Activated B cell treated with CpG ODN at 0.5 μM for 24 hours (primary cell): ENCODE data around the gene ROCK2. TPM values are rescaled to one million over a fixed set of nuclear protein-coding genes. Genes with fewer than 3 reads are reported as not detected.

Experiments used
- ATAC-seq: fragments of 200-7000 bp; cut with Tn5 transposase; one replicate; pipeline ENCODE4 v1.10.0; 2021; ENCODE audit warnings: low read depth, mild to moderate bottlenecking, moderate library complexity
- CTCF ChIA-PET: fragments of 350-600 bp; sonication (Branson Sonifier 250); formaldehyde crosslinking; loops from one replicate; lab custom pipeline; 2021; ENCODE audit warnings: antibody characterized with exemption; lab: Charles Lee
- POLR2A ChIA-PET: fragments of 350-600 bp; sonication (Branson Sonifier 250); formaldehyde crosslinking; loops from one replicate; lab custom pipeline; 2021; ENCODE audit warnings: antibody characterized with exemption; lab: Charles Lee
- DNase-seq: peaks from one replicate; pipeline ENCODE4 v3.0.0; 2022
- H3K27ac Mint-ChIP-seq: one replicate; pipeline ENCODE4 v1.8.0; 2020; ENCODE audit warnings: mixed read lengths
- H3K27me3 Mint-ChIP-seq: one replicate; pipeline ENCODE4 v1.8.0; 2021; ENCODE audit warnings: mixed read lengths
- H3K36me3 Mint-ChIP-seq: one replicate; pipeline ENCODE4 v1.8.0; 2021; ENCODE audit warnings: low read depth, mixed read lengths
- H3K4me1 Mint-ChIP-seq: one replicate; pipeline ENCODE4 v1.8.0; 2021; ENCODE audit warnings: mixed read lengths
- H3K4me3 Mint-ChIP-seq: one replicate; pipeline ENCODE4 v1.8.0; 2020; ENCODE audit warnings: mild to moderate bottlenecking, mixed read lengths
- H3K9me3 Mint-ChIP-seq: one replicate; pipeline ENCODE4 v1.8.0; 2020; ENCODE audit warnings: mixed read lengths
- intact Hi-C: fragments of 100-400 bp; cut with micrococcal nuclease; formaldehyde crosslinking; loops from one replicate; pipeline ENCODE4 v1.15.1; 2024
- total RNA-seq: library from RNA; stranded (reverse); gene quantifications from 2 replicates; pipeline ENCODE4 v1.2.3, GENCODE V29; 2022
- TF ChIP-seq, protein P1 (sequence below): fragments of 200-600 bp; IDR thresholded peaks from one replicate; pipeline ENCODE4 v1.8.0; 2022; ENCODE audit warnings: antibody characterized with exemption, mild to moderate bottlenecking

Gene ROCK2
- total RNA-seq, 1 donor from 2014 or later = 18.8 TPM

DNA sequence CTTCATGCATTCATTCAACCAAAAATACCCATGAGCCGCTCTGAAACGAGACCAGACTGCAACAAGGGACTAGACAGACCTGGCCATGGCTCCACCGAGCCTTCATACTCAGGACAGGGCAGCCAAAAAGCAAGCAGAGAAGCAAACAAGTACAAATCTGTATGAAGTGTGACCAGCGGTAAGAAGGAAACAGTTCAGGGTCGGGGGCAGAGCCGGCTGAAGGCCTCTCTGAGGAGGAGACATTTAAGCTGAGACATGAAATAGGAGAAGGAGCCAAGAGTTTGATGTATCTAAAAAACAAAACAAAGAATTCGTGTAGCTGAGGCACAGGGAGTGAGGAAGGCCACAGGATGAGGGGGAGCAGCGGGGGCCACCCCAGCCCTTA, 210.5 kb downstream of the ROCK2 start:
- Mint-ChIP-seq H3K27ac (no peak overlapping the region), H3K27me3 (peaks cover 15% of the 10 kb centered on the region), H3K4me1 (peaks cover 30% of the 10 kb centered on the region), H3K9me3 (no peaks in the 10 kb centered on the region), H3K36me3 (no peaks in the 10 kb centered on the region), H3K4me3 (no peak overlapping the region)
- intact Hi-C loops = loop anchor here (2.0 to 10.0 kb wide), 6 partner anchors 78 to 613 kb away; partner anchors contain the start of genes E2F6, LPIN1 and ROCK2
- no peak for DNase-seq
- no peak for ATAC-seq
- ChIA-PET CTCF (interaction anchor here (0.7 to 3.9 kb wide), 10 partner anchors 14 to 1873 kb away, joined by 3 to 32 read pairs (median 6); no protein-coding TSS in a partner anchor), POLR2A (interaction anchor here (1.2 to 2.7 kb wide), 3 partner anchors 21 to 332 kb away, joined by 4 to 37 read pairs (median 10); partner anchors contain the start of genes E2F6, ROCK2 and SLC66A3)
- TF ChIP-seq, protein P1, sequence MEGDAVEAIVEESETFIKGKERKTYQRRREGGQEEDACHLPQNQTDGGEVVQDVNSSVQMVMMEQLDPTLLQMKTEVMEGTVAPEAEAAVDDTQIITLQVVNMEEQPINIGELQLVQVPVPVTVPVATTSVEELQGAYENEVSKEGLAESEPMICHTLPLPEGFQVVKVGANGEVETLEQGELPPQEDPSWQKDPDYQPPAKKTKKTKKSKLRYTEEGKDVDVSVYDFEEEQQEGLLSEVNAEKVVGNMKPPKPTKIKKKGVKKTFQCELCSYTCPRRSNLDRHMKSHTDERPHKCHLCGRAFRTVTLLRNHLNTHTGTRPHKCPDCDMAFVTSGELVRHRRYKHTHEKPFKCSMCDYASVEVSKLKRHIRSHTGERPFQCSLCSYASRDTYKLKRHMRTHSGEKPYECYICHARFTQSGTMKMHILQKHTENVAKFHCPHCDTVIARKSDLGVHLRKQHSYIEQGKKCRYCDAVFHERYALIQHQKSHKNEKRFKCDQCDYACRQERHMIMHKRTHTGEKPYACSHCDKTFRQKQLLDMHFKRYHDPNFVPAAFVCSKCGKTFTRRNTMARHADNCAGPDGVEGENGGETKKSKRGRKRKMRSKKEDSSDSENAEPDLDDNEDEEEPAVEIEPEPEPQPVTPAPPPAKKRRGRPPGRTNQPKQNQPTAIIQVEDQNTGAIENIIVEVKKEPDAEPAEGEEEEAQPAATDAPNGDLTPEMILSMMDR = no peak

DNA sequence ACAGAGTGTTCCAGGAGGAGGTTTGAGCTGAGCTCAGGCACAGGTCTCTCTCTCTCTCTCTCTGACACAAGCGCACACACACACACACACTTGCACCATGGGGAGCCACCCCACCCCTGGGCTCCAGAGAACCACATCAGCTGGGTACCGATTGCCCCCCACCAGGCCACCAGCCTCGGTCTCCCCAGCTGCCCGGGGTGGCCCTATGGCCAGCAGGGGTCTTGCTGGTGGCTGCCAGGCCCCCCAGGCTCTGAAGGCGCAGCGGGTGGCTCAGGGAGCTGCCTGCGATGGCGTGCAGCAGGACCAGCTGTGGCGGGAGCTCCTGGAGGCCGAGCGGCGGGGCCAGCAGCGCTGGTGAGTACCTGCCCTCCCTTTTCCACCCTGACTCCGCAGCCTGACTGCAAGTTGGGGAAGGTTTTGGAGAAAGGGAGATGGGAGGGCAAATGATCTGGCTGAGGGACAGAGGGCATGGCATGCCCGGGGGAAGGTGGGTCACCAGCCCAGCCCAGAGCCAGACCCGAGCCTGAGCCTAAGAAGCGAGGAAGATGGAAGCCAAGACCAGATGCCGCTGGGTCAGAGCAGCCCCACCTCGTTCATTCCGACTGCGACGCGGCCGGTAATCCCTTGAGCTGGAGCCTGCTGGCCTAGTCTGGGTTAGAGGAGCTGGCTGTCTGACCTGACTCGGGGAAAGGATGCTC, 211.0 kb downstream of the ROCK2 start:
- intact Hi-C loops = loop anchor here (2.0 to 10.0 kb wide), 6 partner anchors 79 to 613 kb away; partner anchors contain the start of genes E2F6, LPIN1 and ROCK2
- DNase-seq (no peak), ATAC-seq (no peak)
- peaks cover 15% of the 10 kb centered on the region for H3K27me3 Mint-ChIP-seq
- H3K27ac Mint-ChIP-seq = no peak overlapping the region
- no peaks in the 10 kb centered on the region for H3K9me3 Mint-ChIP-seq
- peak overlapping the region; percentile 90 for H3K4me3 Mint-ChIP-seq
- H3K4me1 Mint-ChIP-seq = peaks cover 30% of the 10 kb centered on the region
- TF ChIP-seq, protein P1 = no peak
- ChIA-PET POLR2A (interaction anchor here (0.7 to 2.7 kb wide), 5 partner anchors 21 to 332 kb away, joined by 3 to 37 read pairs (median 6); partner anchors contain the start of genes E2F6, ROCK2 and SLC66A3), CTCF (interaction anchor here (0.6 to 3.9 kb wide), 35 partner anchors 10 to 1874 kb away, joined by 3 to 32 read pairs (median 4); partner anchors contain the start of genes E2F6, PDIA6, ROCK2 and SLC66A3)
- no peaks in the 10 kb centered on the region for H3K36me3 Mint-ChIP-seq

DNA sequence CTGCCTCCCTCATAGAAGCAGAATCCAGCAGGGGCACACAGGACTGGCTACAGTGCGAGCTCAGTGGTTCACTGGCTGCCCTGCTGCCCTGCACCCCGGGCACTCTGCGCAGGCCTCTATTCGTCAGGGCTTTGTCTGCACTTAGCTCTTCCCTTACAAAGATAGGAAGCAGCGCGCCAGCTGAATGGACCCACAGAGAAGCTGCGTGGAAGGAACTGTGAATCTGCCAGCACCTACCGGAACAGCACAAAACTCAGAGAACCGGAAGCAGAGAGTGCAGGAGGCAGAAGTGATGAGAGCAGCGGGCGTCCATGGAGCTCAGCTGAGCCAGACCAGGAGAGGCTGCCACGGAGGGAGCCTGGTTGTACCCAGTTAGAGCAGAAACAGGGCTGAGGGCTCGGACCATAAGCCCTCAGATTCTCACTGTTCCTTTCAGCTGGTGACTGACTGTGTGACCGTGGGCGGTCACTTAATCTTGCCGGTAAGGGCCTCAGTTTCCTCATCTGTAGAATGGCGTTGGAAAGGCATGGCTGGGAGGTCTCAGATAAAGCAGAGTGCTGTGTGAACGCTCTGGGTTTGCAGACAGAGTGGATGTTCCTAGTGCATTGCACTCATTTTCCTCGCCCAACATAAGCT, 212.3 kb downstream of the ROCK2 start:
- intact Hi-C loops = loop anchor here (1.0 to 10.0 kb wide), 9 partner anchors 23 to 615 kb away; partner anchors contain the start of genes E2F6, LPIN1, ROCK2 and SLC66A3
- CTCF ChIA-PET = interaction anchor here (0.5 to 3.9 kb wide), 27 partner anchors 12 to 456 kb away, joined by 3 to 32 read pairs (median 4); partner anchors contain the start of genes ROCK2 and SLC66A3

DNA sequence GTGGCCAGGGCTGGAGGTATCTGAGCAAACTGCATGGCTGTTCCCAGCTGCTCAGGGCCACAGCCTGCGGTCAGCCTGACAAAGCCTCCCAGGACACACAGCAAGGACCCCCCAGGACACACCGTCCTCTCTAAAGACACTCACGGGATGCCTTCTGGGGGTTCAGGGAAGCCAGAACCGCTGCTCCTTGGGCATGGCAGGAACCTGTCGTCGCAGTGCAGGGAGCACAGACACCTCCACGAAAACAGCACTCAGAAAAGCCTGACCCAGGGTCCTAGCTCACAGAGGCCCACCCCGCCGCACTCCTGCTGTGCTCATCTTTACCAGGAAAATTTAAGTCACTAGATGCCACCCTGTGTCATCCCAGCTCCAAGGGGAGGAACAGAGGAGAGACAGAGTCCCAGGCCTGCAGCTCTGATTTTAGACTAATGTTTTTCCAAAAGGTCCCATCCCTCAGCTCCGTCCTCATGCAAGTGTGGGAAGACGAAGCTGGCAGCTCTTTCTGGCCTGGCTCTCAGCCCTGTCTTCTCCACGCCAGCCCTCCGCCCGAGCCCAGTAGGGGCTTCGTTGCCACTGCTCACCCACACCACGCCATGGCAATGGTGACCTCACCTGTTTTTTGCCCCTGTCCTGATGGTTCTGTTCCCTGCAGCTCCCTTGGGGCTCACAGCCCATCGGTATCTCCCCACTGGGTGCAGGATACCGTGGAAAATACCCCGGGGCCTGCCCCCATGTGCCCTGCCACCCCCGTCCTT, 213.1 kb downstream of the ROCK2 start:
- H3K27ac Mint-ChIP-seq = no peak overlapping the region
- peaks cover 32% of the 10 kb centered on the region for H3K4me1 Mint-ChIP-seq
- intact Hi-C loops = loop anchor here (5.0 to 10.0 kb wide), 4 partner anchors 81 to 553 kb away; partner anchors contain the start of gene E2F6
- TF ChIP-seq, protein P1 = no peak
- no peak for ATAC-seq
- CTCF ChIA-PET = interaction anchor here (0.5 to 3.9 kb wide), 10 partner anchors 13 to 452 kb away, joined by 3 to 32 read pairs (median 4); partner anchors contain the start of gene SLC66A3
- H3K4me3 Mint-ChIP-seq = no peak overlapping the region
- H3K36me3 Mint-ChIP-seq = no peaks in the 10 kb centered on the region
- DNase-seq = no peak
- peaks cover 10% of the 10 kb centered on the region for H3K27me3 Mint-ChIP-seq
- H3K9me3 Mint-ChIP-seq = no peaks in the 10 kb centered on the region
- POLR2A ChIA-PET = interaction anchor here (2.7 kb wide), 1 partner anchor 23 kb away, joined by 37 read pairs; the partner anchor contains the start of gene SLC66A3

More for the DNA sequence above, 212.3 kb downstream of the ROCK2 start:
- ATAC-seq (no peak), DNase-seq (no peak)
- Mint-ChIP-seq H3K9me3 (no peaks in the 10 kb centered on the region), H3K4me3 (peak overlapping the region; percentile 90), H3K4me1 (peaks cover 32% of the 10 kb centered on the region), H3K27me3 (peaks cover 15% of the 10 kb centered on the region), H3K27ac (peak overlapping the region; percentile 35), H3K36me3 (no peaks in the 10 kb centered on the region)
- POLR2A ChIA-PET = interaction anchor here (1.0 to 2.7 kb wide), 3 partner anchors 23 to 212 kb away, joined by 3 to 37 read pairs (median 10); partner anchors contain the start of genes ROCK2 and SLC66A3
- TF ChIP-seq, protein P1 = no peak

Other genes starting within 250 kb of the ROCK2 start
- 14.3 and 15.2 TPM in 2 replicates for gene SLC66A3, start 189.2 kb downstream of the ROCK2 start, total RNA-seq
- 11.8 and 12.4 TPM in 2 replicates for gene E2F6, start 121.5 kb upstream of the ROCK2 start, total RNA-seq
- gene GREB1, start 189.4 kb upstream of the ROCK2 start, total RNA-seq = 0.42 and 0.69 TPM in 2 replicates